GM18502 (cell line): ENCODE results near the gene MIPOL1.
"Not testable (repeated sequence)": the region's sequence is repeated elsewhere in the genome, so short reads cannot be mapped to it uniquely, and the experiment has no call there.

Source experiments
- ATAC-seq: cut with Tn5 transposase; IDR thresholded peaks from one replicate; pipeline ENCODE4 v1.9.1; 2021; ENCODE audit warnings: mild to moderate bottlenecking; ENCODE audit not compliant: unreplicated experiment, poor library complexity

MIPOL1 gene

DNA sequence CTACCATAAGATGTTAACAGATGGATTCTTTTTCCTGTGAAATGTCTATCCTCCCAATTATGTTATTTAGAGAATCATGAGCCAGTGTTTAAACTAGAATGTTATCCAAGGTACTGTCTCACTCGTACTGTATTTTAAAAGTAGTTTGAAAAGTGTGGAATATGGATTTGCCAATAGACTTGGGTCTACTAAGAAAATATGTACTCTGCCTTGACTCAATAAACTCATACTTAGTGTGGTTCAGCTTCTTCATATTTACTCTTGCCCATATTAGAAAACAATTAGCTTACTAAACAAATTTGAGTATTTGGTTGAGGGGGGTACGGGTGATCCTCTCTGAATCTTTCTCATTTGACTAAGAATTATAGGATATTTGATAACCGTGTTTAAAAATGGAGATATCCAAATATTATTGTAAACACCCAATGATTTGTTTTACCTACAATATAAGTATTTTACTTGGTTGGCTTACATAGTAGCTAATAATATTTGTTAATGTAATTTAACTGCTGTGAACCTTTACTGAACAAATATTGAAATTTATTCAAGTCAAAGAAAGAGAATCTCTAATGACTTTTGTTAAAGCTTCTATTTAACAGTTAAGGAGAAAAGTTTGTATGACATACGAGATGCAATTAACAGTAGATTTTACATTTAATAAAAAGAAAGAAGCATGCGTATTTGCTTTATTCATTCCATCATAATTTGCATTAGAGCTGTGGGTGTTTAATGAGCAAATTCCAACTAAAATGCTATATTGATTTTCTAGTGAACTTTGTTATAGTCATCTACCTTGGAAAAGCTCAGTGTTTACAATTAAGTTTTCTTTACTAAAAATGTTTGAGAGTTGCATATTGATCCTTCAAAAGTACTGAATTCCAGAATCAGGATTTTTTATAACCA is 81.2 kb downstream of the MIPOL1 start:
- ATAC-seq: no peak

DNA sequence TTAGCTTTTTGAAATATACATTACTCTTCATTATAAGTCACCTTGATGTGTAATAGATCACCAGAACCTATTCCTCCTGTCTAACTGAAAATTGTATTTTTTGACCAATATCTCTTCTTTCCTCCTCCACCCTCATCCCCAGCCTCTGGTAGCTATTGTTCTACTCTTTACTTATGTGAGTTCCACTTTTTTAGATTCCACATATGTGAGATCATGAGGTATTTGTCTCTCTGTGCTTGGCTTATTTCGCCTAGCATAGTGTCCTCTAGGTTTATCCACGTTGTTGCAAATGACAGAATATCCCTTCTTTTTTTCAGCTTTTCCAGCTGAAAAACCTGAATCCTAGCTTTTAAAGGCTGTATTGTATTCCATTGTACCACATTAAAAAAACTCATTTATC is 82.1 kb downstream of the MIPOL1 start:
- ATAC-seq: no peak

DNA sequence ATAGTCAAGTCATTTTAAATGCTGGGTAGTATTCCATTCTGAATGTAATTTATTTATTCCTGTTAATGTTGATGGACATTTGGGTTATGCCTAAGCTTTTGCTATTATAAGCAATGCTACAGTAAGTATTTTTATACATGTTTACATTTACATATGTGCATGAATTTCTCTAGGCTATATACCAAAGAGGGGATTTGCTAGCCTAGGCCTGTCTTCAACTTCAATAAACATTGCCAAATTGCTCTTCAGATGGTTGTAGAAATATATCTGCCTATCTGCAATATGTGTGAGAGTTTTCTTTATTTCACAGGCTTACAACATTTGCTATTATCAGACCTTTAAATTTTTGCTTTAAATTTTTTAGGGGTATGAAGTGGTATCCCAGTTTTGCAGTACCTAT is 87.0 kb downstream of the MIPOL1 start:
- ATAC-seq: no peak

DNA sequence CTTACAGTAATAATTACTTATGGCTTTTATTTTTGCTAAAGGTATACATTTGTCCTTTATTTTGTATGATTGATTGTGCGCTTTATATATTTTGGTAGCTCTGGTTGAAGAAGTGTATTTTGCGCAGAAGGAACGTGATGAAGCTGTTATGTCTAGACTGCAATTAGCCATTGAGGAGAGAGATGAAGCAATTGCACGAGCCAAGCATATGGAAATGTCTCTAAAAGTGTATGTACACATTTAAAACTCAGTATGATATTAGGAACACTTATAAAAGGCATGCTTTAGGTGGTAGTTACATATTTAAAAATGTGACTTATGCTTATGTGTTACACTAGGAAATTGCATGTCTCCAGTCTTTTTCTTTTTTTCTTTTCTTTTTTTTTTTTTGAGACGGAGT is 87.5 kb downstream of the MIPOL1 start:
- ATAC-seq: no peak

DNA sequence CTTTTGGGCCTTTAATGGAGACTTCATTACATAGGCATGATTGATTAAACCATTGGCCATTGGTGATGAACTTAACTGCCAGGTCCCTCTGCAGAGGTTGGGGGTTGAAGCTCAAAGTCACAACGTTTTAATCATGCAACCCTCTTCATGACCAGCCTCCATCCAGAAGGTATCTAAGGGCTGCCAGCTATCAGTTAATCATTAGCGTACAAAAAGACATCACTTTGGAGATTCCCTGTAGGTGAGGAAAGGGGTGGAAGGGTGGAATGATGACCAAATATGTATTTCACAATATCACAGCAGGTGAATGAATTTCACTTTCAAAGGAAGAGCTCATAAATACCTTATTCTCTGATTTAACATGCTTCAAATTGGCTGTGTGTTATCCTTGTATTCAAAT is 92.0 kb downstream of the MIPOL1 start:
- ATAC-seq: no peak

DNA sequence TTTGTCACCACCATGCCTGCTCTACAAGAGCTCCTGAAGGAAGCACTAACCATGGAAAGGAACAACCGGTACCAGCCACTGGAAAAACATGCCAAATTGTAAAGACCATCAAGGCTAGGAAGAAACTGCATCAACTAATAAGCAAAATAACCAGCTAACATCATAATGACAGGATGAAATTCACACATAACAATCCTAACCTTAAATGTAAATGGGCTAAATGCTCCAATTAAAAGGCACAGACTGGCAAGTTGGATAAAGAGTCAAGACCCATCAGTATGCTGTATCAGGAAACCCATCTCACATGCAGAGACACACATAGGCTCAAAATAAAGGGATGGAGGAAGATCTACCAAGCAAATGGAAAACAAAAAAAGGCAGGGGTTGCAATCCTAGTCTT is 97.5 kb downstream of the MIPOL1 start:
- not testable (repeated sequence) for ATAC-seq

DNA sequence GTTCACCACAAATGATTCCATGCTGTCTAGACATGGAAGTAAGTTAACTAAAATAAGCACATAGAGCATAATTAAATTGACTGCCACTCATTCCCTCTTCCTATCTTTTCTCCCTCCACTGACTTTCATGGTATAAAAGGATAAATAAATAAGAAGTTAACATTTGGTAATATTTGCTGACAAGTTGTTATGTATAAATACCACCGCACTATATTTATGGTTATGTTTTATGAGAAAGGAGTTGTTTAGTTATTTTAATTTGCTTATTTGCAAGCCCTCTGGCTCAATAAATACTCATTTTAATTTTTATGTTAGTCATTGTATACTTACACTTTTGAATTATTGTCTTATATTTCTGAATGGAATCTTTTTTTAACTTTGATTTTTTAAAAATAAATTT is 113.5 kb downstream of the MIPOL1 start:
- no peak for ATAC-seq

DNA sequence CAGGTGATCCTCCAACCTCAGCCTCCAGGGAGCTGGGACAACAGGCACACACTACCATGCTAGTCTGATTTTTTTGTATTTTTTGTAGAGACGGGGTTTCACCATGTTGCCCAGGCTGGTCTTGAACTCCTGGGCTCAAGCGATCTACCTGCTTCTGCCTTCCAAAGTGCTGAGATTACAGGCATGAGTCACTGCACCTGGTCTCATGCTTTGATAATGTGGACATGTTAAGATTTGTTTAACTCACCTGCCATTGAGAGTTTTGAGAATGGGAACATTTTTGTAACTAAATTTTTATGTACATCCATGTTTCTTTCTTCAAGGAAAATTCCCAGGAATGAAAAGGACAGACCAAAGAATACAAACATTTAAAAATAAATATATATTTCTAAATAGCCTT is 121.2 kb downstream of the MIPOL1 start:
- no peak for ATAC-seq

DNA sequence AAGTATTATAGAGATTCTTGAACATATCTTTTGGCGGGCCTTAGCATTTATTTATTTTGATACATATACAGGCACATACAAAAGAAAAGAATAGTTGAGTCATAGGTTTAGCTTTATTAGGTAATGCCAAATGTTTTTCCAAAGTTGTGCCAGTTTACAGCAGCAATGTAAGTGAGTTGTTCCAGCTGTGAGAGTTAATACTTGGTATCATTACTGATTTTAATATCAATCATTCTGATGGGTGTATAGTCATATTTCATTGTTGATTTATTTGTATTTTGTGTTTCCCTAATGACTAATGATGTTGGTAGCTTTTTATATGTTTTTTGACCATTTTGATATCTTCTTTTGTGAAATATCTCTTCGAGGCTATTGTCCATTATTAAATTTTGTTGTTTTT is 122.4 kb downstream of the MIPOL1 start:
- ATAC-seq: no peak

DNA sequence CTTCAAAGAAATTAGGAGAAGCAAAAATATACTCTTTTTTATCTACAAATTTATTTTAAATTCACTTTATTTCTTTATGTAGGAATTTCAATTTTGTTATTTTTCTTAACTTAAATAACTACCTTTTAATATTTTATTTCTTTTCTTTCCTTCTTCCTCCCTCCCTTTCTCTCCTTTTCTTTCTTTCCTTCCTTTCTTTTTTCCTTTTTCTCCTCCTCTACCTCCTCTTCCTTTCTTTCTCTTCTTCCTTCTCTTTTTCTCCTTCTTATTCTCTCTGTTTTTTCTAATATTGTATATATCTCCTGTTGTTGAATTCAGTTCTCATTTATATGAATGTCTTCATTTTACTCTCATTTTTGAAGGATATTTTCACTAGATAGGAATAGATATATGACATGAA is 127.6 kb downstream of the MIPOL1 start:
- no peak for ATAC-seq

DNA sequence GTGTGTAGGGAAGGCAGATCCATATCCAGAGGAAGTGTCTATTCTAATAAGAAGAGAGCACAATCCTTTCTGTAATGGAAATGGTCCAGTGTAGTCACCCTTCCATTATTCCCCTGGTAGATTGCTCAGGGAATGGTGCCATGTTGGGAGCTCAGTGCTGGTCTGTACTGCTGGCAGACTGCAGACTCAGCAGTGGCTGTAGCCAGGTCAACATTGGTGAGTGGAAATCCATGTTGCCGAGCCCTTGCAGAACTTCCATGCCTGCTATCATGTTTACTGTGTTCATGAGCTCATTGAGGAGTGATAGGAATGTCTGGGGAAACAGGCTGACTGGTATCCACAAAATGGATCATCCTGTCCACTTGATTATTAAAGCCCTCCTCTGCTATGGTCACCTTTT is 128.7 kb downstream of the MIPOL1 start:
- no peak for ATAC-seq

DNA sequence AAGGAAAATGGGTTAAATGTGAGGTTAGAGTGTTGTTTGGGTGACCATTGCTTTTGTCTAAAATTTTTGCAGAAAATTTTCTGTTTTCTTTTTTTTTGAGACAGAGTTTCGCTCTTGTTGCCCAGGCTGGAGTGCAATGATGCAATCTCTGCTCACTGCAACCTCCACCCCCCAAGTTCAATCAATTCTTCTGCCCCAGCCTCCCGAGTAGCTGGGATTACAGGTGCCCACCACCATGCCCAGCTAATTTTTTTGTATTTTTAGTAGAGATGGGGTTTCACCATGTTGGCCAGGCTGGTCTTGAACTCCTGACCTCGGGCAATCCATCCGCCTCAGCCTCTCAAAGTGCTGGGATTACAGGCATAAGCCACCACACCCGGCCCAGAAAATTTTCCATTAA is 130.2 kb downstream of the MIPOL1 start:
- ATAC-seq: not testable (repeated sequence)

DNA sequence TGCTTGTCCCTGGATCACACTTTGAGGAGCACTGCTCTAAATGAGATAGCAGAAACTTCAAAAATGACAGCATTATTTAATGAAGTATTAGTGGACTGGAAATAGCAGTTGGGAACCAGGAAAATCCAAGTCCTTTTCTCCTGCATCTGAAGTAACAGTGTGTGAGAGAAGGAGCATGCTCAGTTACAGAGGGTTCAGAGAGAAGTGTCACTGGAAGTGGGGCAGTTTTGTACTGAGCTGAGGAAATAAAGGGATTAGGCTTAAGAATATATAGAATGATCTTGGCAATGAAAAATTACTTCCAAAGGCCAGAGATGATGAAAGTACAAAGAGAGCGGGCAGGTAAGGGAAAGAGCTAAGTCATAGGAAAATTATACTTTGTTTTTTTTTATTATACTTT is 130.9 kb downstream of the MIPOL1 start:
- ATAC-seq: no peak

DNA sequence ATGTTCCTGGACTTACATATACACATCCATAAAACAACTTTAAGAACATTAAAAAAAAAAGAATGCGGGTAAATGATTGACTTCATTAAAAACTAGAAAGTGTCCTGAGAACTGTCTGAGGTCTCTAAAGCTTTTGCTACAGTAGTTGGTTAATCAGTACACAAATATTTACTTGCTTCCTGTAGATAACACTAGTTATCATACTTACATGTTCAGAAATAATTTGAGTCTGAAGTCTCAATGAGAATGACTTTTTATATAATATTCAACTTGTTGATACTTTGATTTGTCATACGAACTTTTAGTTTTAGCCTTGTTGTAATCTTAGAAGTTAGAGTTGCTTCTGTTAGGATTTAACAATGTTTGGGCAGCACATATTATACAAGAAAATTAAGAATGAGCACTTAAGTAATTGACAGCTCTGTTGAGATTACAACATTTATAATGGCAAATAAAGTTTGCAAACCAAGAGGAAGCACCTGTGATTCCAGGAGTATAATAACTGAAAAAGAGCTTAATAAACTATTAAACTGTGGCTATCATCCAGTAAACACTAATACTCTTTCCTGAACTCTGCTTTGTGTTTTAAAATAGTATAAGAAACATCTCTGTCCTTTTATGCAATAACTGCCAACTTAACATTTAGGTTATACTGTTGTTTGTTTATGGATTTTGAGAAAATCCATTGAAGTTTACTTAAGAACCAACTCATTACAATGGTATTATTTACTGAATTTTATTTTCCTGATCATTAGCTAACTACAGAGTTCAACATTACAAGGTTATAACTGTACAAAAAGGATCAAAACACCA is 131.7 kb downstream of the MIPOL1 start:
- ATAC-seq: no peak

DNA sequence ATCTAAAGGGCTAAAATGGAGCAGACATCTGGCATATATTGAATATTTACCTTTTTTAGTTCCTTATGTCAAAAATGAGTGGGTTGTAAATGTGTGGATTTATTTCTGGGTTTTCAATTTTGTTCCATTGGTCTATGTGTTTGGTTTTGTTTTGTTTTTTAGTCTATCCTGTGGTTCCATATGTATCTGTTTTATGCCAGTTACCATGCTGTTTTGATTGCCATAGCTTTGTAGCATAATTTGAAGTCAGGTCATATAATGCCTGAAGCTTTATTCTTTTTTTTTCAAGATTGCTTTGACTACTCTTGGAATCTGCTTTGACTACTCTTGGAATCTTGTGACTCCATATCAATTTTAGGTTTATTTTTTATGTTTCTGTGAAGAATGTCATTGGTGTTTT is 133.2 kb downstream of the MIPOL1 start:
- no peak for ATAC-seq

DNA sequence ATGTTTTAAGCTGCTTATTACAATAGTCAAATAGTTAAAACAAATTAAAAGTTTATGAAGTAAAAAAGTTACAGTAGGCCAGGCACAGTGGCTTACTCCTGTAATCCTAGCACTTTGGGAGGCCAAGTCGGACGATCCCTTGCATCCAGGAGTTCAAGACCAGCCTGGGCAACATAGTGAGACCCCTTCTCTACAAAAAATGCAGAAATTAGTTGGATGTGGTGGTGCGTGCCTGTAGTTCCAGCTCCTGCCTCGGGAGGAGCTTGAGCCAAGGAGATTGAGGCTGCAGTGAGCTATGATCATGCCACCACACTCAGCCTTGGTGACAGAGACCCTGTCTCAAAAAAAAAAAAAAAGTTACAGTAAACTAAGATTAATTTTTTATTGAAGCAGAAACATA is 142.6 kb downstream of the MIPOL1 start:
- no peak for ATAC-seq

DNA sequence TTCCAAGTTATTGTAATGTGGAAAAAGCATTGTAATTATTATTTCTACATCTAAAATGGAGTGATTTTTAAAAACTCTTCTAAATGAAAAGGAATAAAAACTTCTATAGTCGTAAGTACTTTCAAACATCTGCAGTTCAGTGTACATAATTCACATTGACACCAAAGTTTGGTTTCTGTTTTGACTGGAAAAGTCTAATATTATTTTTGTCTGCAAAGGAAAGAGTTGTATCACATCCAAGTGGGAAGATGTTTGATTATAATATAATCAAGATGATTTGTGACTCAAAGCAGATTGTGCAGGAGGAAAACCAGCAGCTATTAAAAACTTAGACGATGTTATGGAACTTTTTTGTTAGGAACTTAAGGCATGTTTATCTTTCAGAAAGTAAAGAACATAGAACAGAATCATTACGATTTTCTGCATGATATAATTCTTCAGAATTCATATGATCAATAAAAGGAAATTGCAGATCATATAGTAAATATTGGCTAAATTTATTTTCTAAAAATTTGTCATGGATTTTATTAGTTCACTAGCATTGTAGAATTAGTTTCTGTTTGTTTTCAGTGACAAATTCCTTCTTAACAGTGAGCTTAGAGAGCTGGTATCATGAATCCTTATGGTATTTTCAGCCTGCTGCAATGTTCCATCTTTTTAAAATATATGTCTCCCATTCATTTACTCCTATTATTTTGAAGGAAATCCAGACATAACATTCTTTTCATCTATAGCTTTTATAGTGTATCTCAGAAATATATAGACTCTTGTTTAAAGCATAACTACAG is 145.8 kb downstream of the MIPOL1 start:
- ATAC-seq: no peak

DNA sequence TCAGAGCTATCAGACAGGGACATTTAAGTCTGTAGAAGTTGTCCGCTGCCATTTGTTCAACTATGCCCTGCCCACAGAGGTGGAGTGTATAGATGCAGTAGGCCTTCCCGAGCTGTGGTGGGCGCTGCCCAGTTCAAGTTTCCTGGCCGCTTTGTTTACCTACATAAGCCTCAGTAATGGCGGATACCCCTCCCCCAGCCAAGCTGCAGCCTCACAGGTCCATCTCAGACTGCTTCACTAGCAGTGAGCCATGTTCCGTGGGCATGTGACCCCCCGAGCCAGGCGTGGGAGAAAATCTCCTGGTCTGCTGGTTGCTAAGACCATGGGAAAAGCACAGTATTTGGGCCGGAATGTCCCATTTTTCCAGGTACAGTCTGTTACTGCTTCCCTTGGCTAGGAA is 165.9 kb downstream of the MIPOL1 start:
- no peak for ATAC-seq

DNA sequence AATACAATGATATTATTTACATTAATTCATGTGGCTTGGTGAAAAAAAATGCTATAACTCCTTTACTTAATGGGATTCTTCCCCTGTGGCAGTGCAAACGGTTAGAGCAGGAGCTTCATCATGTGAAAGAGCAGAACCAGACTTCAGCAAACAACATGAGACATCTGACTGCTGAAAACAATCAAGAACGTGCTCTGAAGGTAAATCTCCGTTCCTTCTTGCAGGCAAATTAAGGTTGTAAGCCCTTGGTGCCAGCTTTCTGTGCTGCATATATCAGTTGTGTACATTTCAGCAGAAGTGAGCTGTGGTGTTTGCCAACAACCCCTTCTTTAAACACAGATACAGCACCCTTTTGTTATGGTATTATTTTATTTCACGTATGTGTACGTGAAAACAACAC is 171.7 kb downstream of the MIPOL1 start:
- ATAC-seq: no peak

DNA sequence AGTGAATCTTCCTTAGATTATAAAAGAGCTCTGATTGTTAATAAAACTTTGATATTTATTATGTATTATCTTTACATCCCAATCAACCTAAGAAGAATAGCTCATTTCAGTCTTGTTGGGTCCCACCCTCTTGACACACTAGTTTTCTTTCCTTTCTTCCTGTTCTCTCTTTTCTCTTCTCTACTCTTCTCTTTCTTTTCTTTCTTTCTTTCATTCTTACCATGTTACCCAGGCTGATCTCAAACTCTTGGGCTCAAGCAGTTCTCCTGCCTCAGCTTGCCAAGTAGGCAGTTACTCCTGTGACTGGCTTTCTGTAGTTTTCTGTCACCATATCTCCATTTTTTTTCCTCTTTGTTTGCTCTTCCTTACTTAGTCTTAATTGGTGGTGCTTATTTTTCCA is 177.8 kb downstream of the MIPOL1 start:
- no peak for ATAC-seq
